IPS-20b (cell line): Measurements from ENCODE around the gene SEC22B.
A peak's percentile ranks its signal among the peaks of the same experiment; 100 is the strongest.
"Not testable (repeated sequence)": the region's sequence is repeated elsewhere in the genome, so short reads cannot be mapped to it uniquely, and the experiment has no call there.

Experiments used
- H3K27ac ChIP-seq: one replicate; pipeline ENCODE4 v1.5.1; 2013; ENCODE audit warnings: low read length
- H3K27me3 ChIP-seq: 2 replicates; pipeline ENCODE4 v1.6.1; 2013; ENCODE audit warnings: mild to moderate bottlenecking, low read length, inconsistent platforms; ENCODE audit not compliant: insufficient read depth
- H3K36me3 ChIP-seq: 2 replicates; pipeline ENCODE4 v1.6.1; 2013; ENCODE audit warnings: low read depth, mild to moderate bottlenecking, inconsistent platforms, low read length, moderate library complexity; ENCODE audit not compliant: insufficient read depth
- H3K4me1 ChIP-seq: 2 replicates; pipeline ENCODE4 v1.6.1; 2013; ENCODE audit warnings: mild to moderate bottlenecking, control low read depth, inconsistent platforms, low read length, moderate library complexity; ENCODE audit not compliant: insufficient read depth
- H3K4me3 ChIP-seq: 2 replicates; pipeline ENCODE4 v1.5.1; 2013; ENCODE audit warnings: mild to moderate bottlenecking, low read length, inconsistent platforms
- H3K9ac ChIP-seq: 2 replicates; pipeline ENCODE4 v1.6.1; 2013; ENCODE audit warnings: low read depth, mild to moderate bottlenecking, inconsistent platforms, low read length, moderate library complexity
- H3K9me3 ChIP-seq: 2 replicates; pipeline ENCODE4 v1.6.1; 2013; ENCODE audit warnings: mild to moderate bottlenecking, low read depth, low read length, inconsistent platforms; ENCODE audit not compliant: insufficient read depth

Gene SEC22B

GRCh38 chr1:120176092-120176855 is at the start of gene SEC22B:
TSS of gene SEC22B (minus strand) at chr1:120176520. CDS start at chr1:120176381, 139 bp downstream.
- H3K36me3 ChIP-seq = no peaks in the 10 kb centered on the region
- no peaks in the 10 kb centered on the region for H3K9me3 ChIP-seq
- H3K4me3 ChIP-seq = peak within 1 kb of the TSS; percentile 93
- H3K27me3 ChIP-seq = no peaks in the 10 kb centered on the region
- H3K4me1 ChIP-seq = peaks cover 12% of the 10 kb centered on the region
- peak within 1 kb of the TSS; percentile 97 for H3K9ac ChIP-seq
- H3K27ac ChIP-seq = peak within 1 kb of the TSS; percentile 32

GRCh38 chr1:120217933-120218332 is 41.6 kb upstream of the SEC22B start:
- not testable (repeated sequence) for H3K4me1 ChIP-seq, H3K4me3 ChIP-seq, H3K36me3 ChIP-seq, H3K27me3 ChIP-seq, H3K9ac ChIP-seq, H3K9me3 ChIP-seq, H3K27ac ChIP-seq

DNA sequence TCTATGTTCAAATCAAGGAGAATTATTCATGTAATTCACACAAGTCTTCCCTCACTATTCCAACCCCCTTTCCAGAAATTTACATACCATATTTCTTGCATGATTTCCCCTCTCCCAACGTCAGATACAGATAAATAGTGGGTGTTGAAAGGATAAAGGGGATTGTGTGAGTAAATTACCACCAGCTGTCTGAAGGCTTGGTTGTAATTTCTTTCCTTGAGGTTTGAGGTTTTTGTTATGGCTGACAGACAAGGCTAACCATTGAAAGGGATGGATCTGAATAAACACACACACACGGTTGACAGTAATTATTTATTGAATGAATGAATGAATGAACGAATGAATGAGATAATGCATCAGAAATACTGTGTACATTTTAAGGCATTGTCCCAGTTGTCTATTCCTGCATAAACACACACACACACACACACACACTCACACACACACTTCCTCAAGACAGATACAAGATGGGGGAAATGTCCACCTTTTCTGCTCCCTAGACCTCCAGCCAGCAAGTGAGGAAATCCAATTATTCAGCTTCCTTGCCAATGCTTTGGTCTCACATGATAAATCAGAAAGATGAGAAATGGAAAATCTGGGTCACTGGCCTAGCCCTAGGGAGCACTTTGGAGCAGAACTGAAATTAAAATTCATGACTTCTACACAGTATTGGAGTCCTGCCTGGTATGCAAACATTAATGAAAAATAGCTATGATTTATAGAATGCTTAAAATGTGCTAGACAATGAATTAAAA is 41.0 kb upstream of the SEC22B start:
- not testable (repeated sequence) for H3K4me1 ChIP-seq, H3K27ac ChIP-seq

GRCh38 chr1:120213606-120214005 is 37.3 kb upstream of the SEC22B start:
- not testable (repeated sequence) for H3K9ac ChIP-seq, H3K36me3 ChIP-seq, H3K4me1 ChIP-seq, H3K27ac ChIP-seq, H3K4me3 ChIP-seq, H3K27me3 ChIP-seq, H3K9me3 ChIP-seq

More for the DNA sequence above, 41.0 kb upstream of the SEC22B start:
- not testable (repeated sequence) for H3K27me3 ChIP-seq, H3K4me3 ChIP-seq, H3K36me3 ChIP-seq, H3K9me3 ChIP-seq, H3K9ac ChIP-seq

DNA sequence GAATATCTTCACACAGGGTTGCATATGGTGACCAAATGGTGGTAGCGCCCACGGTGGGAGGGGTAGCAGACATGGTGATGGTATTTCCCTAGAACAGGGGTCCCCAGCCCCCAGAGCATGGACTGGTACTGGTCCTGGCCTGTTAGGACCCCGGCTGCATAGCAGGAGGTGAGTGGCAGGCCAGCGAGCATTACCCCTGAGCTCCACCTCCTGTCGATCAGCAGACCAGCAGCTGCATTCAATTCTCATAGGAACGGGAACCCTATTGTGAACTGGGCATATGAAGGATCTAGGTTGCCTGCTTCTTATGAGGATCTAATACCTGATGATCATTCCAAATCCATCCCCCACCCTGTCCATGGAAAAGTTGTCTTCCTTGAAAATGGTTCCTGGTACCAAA is 34.4 kb upstream of the SEC22B start:
- H3K9me3 ChIP-seq, H3K27ac ChIP-seq, H3K4me3 ChIP-seq, H3K9ac ChIP-seq, H3K4me1 ChIP-seq, H3K27me3 ChIP-seq, H3K36me3 ChIP-seq: not testable (repeated sequence)

DNA sequence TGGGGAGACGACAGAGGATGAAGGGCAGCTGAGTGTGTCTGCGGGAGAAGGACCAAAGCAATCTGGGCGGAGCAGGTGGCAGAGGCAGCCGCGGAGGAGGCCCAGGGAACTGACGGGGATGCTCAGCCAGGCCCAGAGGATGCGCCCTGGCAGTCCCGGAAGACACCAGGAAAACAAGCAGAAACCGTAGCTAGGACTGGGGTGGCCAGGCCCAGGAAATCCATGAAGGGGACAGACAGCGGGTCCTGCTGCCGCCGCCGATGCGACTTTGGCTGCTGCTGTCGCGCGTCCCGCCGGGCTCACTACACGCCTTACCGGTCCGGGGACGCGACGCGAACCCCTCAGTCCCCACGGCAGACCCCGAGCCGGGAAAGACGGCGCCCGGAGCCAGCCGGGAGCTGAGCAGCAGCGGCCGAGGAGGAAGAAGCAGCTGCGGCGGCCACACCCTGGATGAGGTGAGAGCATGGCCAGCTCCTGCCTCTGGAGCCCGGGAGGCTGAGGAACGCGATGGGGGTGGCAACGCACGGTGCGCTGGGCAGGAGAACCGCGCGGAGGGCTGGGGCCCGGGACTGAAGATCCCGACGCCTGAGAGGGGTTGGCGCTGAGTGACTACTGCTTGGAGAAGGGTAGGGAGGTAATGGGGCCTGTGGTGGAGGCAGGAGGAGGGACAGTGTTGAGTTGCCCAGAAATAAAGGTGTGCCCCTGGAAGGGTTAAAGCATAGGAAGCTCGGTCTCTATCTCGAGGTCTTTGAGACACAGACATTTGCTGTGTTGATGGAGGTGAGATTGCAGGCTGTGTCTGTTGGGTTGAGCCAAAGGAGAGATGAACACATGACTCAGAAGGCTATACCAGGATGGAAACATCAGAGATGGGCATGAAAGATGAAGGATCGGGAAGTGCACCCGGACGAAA is 20.8 kb upstream of the SEC22B start:
- not testable (repeated sequence) for H3K36me3 ChIP-seq

GRCh38 chr1:120188626-120189025 is 12.3 kb upstream of the SEC22B start:
- not testable (repeated sequence) for H3K9me3 ChIP-seq, H3K27ac ChIP-seq, H3K4me3 ChIP-seq

More for the DNA sequence above, 20.8 kb upstream of the SEC22B start:
- H3K4me1 ChIP-seq, H3K9me3 ChIP-seq, H3K27ac ChIP-seq, H3K9ac ChIP-seq: not testable (repeated sequence)
- Histone ChIP-seq H3K4me3 (peak overlapping the region; percentile 54; the same call in 1 of the 2 replicates), H3K27me3 (peaks cover 23% of the 10 kb centered on the region)

DNA sequence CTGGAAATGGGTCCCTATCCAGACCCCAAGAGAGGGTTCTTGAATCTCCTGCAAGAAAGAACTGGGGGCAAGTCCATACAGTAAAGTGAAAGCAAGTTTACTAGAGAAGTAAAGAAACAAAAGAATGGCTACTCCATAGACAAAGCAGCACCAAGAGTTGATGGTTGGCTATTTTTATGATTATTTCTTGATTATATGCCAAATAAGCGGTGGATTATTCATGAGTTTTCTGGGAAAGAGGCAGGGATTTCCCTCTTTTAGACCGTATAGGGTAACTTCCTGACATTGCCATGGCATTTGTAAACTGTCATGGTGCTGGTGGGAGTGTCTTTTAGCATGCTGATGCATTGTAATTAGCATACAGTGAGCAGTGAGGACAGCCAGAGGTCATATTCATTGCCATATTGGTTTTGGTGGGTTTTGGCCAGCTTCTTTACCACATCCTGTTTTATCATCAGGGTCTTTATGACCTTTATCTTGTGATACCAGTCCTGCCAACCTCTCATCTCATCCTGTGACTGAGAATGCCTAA is 5.9 kb upstream of the SEC22B start:
- H3K4me3 ChIP-seq, H3K27ac ChIP-seq, H3K9ac ChIP-seq, H3K27me3 ChIP-seq, H3K36me3 ChIP-seq, H3K9me3 ChIP-seq: not testable (repeated sequence)
- peaks cover 12% of the 10 kb centered on the region for H3K4me1 ChIP-seq

More at GRCh38 chr1:120188626-120189025, 12.3 kb upstream of the SEC22B start:
- H3K27me3 ChIP-seq, H3K36me3 ChIP-seq, H3K4me1 ChIP-seq, H3K9ac ChIP-seq: not testable (repeated sequence)

DNA sequence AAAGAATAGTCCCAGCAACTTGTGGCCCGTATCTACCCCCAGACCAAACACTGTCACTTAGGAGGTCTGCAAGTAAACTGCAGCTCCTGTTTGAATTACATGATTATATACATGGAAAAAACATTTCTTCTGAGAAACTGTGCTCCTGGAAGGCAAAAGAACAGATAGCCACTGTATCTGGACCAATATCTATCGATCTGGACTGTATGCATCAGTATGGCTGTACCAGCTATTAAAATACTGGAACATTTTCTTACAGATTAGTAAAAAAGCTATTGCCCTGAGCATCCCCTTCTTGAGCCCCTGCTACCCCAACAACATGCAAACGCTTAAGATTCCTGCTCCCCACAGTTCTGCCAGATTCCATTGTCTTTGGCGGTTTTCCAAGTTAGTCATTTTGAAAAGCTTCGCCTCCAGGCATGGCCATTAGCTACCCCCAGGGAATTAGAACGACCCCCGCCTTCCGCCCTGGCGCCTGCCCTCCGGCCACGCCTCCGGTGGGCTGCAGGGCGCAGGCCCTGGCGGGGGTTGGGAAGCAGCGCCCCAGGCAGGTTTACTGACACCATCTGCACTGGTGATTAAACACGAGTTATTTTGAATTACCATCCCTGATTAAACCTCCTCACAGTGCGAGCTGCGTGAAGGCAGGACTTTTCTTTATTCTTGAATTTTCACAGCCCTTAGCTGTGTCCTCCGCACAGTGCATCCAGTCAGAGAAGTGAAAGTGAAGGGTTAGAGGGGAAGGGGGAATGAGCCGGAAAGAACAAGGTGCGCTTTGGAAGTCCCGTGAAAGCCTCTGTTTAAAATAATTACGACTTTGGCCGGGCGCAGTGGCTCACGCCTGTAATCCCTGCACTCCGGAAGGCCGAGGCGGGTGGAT is 3.7 kb upstream of the SEC22B start:
- H3K9ac ChIP-seq = peak overlapping the region; percentile 63
- peak overlapping the region; percentile 40 for H3K27ac ChIP-seq
- not testable (repeated sequence) for H3K36me3 ChIP-seq, H3K27me3 ChIP-seq, H3K9me3 ChIP-seq
- H3K4me3 ChIP-seq = peak overlapping the region; percentile 59
- H3K4me1 ChIP-seq = peaks cover 12% of the 10 kb centered on the region

DNA sequence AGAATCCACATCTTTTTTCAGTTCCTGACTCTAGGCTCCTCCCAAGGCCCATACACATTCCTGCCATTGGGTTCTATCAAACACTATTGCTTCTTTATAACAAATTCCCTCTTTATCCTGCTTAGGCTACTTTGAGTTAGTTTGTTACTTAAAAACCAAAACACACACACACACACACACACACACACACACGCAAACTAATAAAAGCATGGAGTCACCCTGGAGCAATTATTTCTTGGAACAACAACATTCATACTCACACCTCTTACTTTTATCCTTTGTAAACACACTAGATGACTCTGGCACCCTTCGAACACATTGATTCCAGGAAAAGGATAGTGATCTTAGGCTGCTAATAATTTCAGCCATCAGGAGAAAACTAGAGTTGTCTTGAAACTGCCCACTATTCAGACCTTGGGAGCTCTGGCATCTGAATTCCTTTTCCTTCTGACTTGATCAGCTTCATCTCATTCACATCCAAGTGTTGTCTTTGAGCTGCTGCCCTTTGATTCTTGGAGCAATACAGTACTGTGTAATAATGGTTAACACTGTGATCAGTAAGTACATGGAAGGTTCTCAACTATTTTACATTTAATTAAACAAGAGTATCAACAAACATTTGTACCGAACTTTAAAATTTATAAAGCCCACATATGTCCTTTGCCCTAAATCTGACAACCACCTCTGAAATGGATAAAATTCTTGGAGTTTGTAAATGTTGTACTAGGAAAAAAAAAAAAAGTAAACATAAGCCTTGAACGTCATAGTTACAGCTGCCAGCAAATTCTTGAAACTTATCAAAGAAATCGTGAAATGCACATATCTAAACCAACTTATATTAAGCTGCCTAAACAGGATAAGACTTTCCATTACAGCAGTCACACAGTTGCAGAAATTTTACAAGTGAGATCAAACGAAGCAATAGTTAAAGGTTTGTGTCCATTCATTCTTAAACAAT is 2.8 kb upstream of the SEC22B start:
- H3K9ac ChIP-seq = peak overlapping the region; percentile 63
- H3K36me3 ChIP-seq = no peaks in the 10 kb centered on the region
- H3K27ac ChIP-seq = no peak overlapping the region
- H3K4me1 ChIP-seq = peaks cover 12% of the 10 kb centered on the region
- H3K9me3 ChIP-seq = no peaks in the 10 kb centered on the region
- no peaks in the 10 kb centered on the region for H3K27me3 ChIP-seq
- H3K4me3 ChIP-seq = peak overlapping the region; percentile 59; the same call in 1 of the 2 replicates
